Parathyroid adenoma (tissue), 2 donors: Measurements from ENCODE around the gene JMJD7.

Experiments used
- H2AFZ ChIP-seq: fragments of 300-600 bp; sonication (generic); one replicate; pipeline ENCODE4 v1.7.0; 2017; ENCODE audit warnings: antibody characterized with exemption, mild to moderate bottlenecking
- H3K27ac ChIP-seq: fragments of 300-600 bp; sonication (generic); one replicate; pipeline ENCODE4 v1.7.0; 2017
- H3K27me3 ChIP-seq: fragments of 300-600 bp; sonication (generic); one replicate; pipeline ENCODE4 v1.7.0; 2017; ENCODE audit warnings: low read length; ENCODE audit not compliant: control insufficient read depth, insufficient read depth
- H3K36me3 ChIP-seq: fragments of 300-600 bp; sonication (generic); one replicate; pipeline ENCODE4 v1.7.0; 2017; ENCODE audit warnings: low read length; ENCODE audit not compliant: control insufficient read depth, insufficient read depth
- H3K4me1 ChIP-seq: fragments of 300-600 bp; sonication (generic); one replicate; pipeline ENCODE4 v1.7.0; 2017; ENCODE audit warnings: control low read depth
- H3K4me2 ChIP-seq: fragments of 300-600 bp; sonication (generic); one replicate; pipeline ENCODE4 v1.7.0; 2017; ENCODE audit warnings: low read length
- H3K4me3 ChIP-seq: fragments of 300-600 bp; sonication (generic); one replicate; pipeline ENCODE4 v1.7.0; 2017; ENCODE audit warnings: low read depth, low read length
- H3K79me2 ChIP-seq: fragments of 300-600 bp; sonication (generic); one replicate; pipeline ENCODE4 v1.7.0; 2017; ENCODE audit warnings: control low read depth
- H3K9ac ChIP-seq: fragments of 300-600 bp; sonication (generic); one replicate; pipeline ENCODE4 v1.7.0; 2017; ENCODE audit warnings: mild to moderate bottlenecking
- H3K9me3 ChIP-seq: fragments of 300-600 bp; sonication (generic); one replicate; pipeline ENCODE4 v1.7.0; 2017; ENCODE audit warnings: low read length; ENCODE audit not compliant: control insufficient read depth
- TF ChIP-seq, protein P1 (sequence below): fragments of 300-600 bp; sonication (generic); IDR thresholded peaks from one replicate; pipeline ENCODE4 v1.7.0; 2017; ENCODE audit warnings: antibody characterized with exemption, mild to moderate bottlenecking
- donor health status: primary hyperparathyroidism.

Gene JMJD7

DNA sequence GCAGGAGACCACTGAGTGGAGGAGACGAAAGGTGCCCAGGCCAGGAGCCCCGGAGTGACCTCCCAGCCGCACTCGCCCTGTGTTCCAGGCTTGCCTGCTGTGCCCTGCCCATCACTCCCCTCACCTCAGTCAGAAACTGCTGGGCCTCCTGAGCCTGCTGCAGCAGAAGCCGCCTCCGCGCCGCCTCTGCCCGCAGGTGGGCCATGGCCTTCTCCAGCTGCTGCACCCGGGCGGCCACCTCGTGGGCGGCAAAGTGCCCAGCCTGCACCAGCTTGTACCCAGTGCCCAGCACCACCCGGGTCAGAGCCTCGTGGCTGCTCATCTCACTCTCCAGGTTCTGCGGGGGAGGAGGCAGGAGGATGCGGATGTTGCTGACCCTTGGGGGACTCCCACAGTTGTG is 28.4 kb downstream of the JMJD7 start:
- Histone ChIP-seq H3K27me3 (no peaks in the 10 kb centered on the region), H3K27ac (no peak overlapping the region), H3K9me3 (no peaks in the 10 kb centered on the region), H3K4me1 (no peaks in the 10 kb centered on the region), H3K36me3 (no peaks in the 10 kb centered on the region), H3K9ac (no peak overlapping the region), H3K4me2 (no peak overlapping the region), H3K79me2 (no peaks in the 10 kb centered on the region), H3K4me3 (no peak overlapping the region), H2AFZ (no peak overlapping the region)
- TF ChIP-seq, protein P1, sequence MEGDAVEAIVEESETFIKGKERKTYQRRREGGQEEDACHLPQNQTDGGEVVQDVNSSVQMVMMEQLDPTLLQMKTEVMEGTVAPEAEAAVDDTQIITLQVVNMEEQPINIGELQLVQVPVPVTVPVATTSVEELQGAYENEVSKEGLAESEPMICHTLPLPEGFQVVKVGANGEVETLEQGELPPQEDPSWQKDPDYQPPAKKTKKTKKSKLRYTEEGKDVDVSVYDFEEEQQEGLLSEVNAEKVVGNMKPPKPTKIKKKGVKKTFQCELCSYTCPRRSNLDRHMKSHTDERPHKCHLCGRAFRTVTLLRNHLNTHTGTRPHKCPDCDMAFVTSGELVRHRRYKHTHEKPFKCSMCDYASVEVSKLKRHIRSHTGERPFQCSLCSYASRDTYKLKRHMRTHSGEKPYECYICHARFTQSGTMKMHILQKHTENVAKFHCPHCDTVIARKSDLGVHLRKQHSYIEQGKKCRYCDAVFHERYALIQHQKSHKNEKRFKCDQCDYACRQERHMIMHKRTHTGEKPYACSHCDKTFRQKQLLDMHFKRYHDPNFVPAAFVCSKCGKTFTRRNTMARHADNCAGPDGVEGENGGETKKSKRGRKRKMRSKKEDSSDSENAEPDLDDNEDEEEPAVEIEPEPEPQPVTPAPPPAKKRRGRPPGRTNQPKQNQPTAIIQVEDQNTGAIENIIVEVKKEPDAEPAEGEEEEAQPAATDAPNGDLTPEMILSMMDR = no peak

GRCh38 chr15:41856716-41857115 is 28.8 kb downstream of the JMJD7 start:
- Histone ChIP-seq H3K9me3 (no peaks in the 10 kb centered on the region), H2AFZ (no peak overlapping the region), H3K4me1 (no peaks in the 10 kb centered on the region), H3K4me2 (no peak overlapping the region), H3K27me3 (no peaks in the 10 kb centered on the region), H3K27ac (no peak overlapping the region), H3K4me3 (no peak overlapping the region), H3K9ac (no peak overlapping the region), H3K79me2 (no peaks in the 10 kb centered on the region), H3K36me3 (no peaks in the 10 kb centered on the region)
- TF ChIP-seq, protein P1 = no peak

DNA sequence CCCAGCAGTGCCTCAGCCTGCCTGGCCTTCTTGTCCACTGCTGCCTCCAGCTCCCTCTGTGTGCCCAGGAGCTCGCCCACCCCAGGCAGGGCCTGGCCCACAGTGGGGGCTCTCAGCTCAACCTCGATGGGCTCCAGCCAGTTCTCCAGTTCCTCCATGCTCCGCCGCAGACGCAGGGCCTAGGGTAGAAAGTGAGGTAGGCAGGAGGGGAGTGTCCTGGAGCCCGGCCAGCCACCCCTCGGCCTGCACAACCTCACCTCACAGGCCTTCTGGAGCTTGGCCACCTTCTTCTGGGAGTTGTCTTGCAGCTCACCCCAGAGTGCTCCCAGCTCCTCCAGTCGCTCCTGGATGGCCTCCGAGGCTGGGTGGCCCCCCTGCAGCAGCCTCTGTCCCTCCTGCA is 29.4 kb downstream of the JMJD7 start:
- H3K9ac ChIP-seq = no peak overlapping the region
- TF ChIP-seq, protein P1 = no peak
- no peak overlapping the region for H2AFZ ChIP-seq
- no peak overlapping the region for H3K4me3 ChIP-seq
- H3K4me1 ChIP-seq = no peaks in the 10 kb centered on the region
- no peaks in the 10 kb centered on the region for H3K9me3 ChIP-seq
- no peaks in the 10 kb centered on the region for H3K79me2 ChIP-seq
- H3K36me3 ChIP-seq = no peaks in the 10 kb centered on the region
- no peak overlapping the region for H3K27ac ChIP-seq
- no peak overlapping the region for H3K4me2 ChIP-seq
- no peaks in the 10 kb centered on the region for H3K27me3 ChIP-seq

DNA sequence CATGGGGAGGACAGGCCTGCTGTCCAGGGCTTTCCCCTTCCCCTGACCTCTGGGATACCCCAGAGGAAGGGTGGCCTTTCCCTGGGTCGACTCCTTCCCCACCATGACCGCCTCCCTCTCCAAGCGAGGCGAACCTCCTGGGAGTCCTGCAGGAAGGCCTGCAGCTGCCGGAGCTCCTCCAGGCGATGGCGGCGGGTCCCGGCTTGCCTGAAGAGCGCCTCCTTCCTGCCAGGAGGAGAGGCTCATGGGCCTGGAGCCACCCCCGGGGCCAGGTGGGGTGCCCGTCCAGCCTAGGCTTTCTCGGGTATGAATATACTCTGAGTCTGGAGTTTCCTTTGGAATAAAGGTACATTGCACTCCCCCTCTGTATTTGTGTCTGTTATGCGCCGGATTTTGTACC is 30.9 kb downstream of the JMJD7 start:
- Histone ChIP-seq H3K27me3 (no peaks in the 10 kb centered on the region), H3K4me3 (no peak overlapping the region), H3K4me2 (no peak overlapping the region), H3K79me2 (no peaks in the 10 kb centered on the region), H3K36me3 (no peaks in the 10 kb centered on the region), H2AFZ (no peak overlapping the region), H3K4me1 (no peaks in the 10 kb centered on the region), H3K9me3 (no peaks in the 10 kb centered on the region), H3K9ac (no peak overlapping the region), H3K27ac (no peak overlapping the region)
- TF ChIP-seq, protein P1 = no peak

DNA sequence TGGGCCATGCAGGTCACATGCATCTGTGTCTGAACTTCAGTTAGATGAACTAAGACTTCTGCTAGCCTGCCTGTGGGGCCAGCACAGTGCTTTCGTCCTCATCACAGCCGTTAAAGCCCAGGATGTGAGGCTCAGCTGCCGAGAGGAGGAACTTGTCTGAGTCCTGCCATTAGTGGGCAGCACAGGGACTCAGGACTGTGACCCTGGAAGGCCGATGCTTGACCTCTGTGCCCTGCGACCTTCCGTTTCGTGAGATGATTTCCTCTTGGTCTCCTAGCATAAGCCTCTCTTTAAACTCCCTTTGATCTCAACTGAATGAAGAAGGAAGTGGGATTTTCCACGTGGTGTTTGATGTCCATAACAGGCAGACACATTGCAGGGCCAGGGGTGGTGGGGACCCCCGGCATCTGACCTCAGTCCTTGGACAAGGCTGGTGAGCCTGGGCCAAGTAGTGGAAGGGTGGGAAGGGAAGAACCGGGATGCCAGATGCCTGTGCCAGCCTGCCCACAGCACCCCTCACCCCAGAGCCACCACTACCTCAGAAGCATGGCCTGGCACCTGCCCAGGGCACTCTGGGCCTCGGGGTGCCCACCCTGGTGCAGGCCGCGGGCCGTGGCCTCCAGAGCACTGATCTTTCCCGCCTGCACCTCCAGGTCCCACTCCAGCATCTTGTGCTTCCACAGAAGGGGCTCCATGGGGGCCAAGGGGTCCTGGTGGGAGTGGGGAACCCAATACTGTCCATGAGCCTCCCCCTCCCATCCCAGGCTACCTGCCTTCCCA is 32.3 kb downstream of the JMJD7 start:
- Histone ChIP-seq H2AFZ (no peak overlapping the region), H3K4me3 (no peak overlapping the region), H3K4me2 (no peak overlapping the region), H3K9me3 (no peaks in the 10 kb centered on the region), H3K36me3 (no peaks in the 10 kb centered on the region), H3K27ac (no peak overlapping the region), H3K27me3 (no peaks in the 10 kb centered on the region), H3K79me2 (no peaks in the 10 kb centered on the region), H3K9ac (no peak overlapping the region), H3K4me1 (no peaks in the 10 kb centered on the region)
- TF ChIP-seq, protein P1 = no peak
